GM06990 (cell line): ENCODE measurements around the gene LIMK2.

ENCODE experiments used
- DNase-seq: peaks from one replicate; pipeline ENCODE4 v3.0.0-alpha.2; 2011; ENCODE audit not compliant: insufficient read length; ENCODE audit errors: extremely low read depth
- H3K27me3 ChIP-seq: replicated peaks from 2 replicates; pipeline ENCODE4 v1.6.0; 2011; ENCODE audit warnings: low read length; ENCODE audit not compliant: control insufficient read depth, insufficient read depth
- H3K36me3 ChIP-seq: 2 replicates; pipeline ENCODE4 v1.5.1; 2011; ENCODE audit warnings: low read length; ENCODE audit not compliant: control insufficient read depth, insufficient read depth
- H3K4me3 ChIP-seq: replicated peaks from 2 replicates; pipeline ENCODE4 v1.5.1; 2011; ENCODE audit warnings: low read depth, mild to moderate bottlenecking, control low read depth, low read length
- CTCF ChIP-seq: IDR thresholded peaks from 2 replicates; pipeline ENCODE4 v1.5.1; 2011; ENCODE audit warnings: low read length, control low read depth, mild to moderate bottlenecking, inconsistent platforms; ENCODE audit not compliant: insufficient read depth, poor library complexity, severe bottlenecking

LIMK2 gene

GRCh38 chr22:31250740-31251600 lies 38.9 kb downstream of the LIMK2 start:
- TF ChIP-seq CTCF, result no peak
- no peak for DNase-seq
- no peak overlapping the region for H3K4me3 ChIP-seq
- no peaks in the 10 kb centered on the region for H3K27me3 ChIP-seq
- peaks cover 2% of the 10 kb centered on the region for H3K36me3 ChIP-seq

GRCh38 chr22:31253949-31254348 lies 41.9 kb downstream of the LIMK2 start:
- Histone ChIP-seq H3K4me3 (no peak overlapping the region), H3K36me3 (peaks cover 4% of the 10 kb centered on the region), H3K27me3 (no peaks in the 10 kb centered on the region)
- TF ChIP-seq CTCF, result no peak
- no peak for DNase-seq

GRCh38 chr22:31259798-31260473 lies 47.8 kb downstream of the LIMK2 start:
- TF ChIP-seq CTCF, result no peak
- Histone ChIP-seq H3K4me3 (no peak overlapping the region), H3K36me3 (peaks cover 24% of the 10 kb centered on the region), H3K27me3 (no peaks in the 10 kb centered on the region)
- no peak for DNase-seq

GRCh38 chr22:31260474-31260856 lies 48.4 kb downstream of the LIMK2 start:
- TF ChIP-seq CTCF, result no peak
- Histone ChIP-seq H3K36me3 (peaks cover 24% of the 10 kb centered on the region), H3K27me3 (no peaks in the 10 kb centered on the region), H3K4me3 (no peak overlapping the region)
- DNase-seq, result no peak

- DNase-seq, result no peak
- no peak for TF ChIP-seq CTCF
- H3K36me3 ChIP-seq, result peaks cover 35% of the 10 kb centered on the region
- no peak overlapping the region for H3K4me3 ChIP-seq
- H3K27me3 ChIP-seq, result no peaks in the 10 kb centered on the region
These were observed 50.4 kb downstream of the LIMK2 start for GRCh38 chr22:31262312-31263133.
